GM19238 (cell line): ENCODE data around the gene FBXO28.

ENCODE experiments used
- DNase-seq: peaks from one replicate; pipeline ENCODE4 v3.0.0; 2011; ENCODE audit warnings: low spot score; ENCODE audit not compliant: insufficient read length

FBXO28 gene

GRCh38 chr1:224157316-224157715 is 43.4 kb downstream of the FBXO28 start:
- no peak for DNase-seq

GRCh38 chr1:224159541-224159940 is 45.6 kb downstream of the FBXO28 start:
- no peak for DNase-seq

GRCh38 chr1:224160171-224160682 is 46.3 kb downstream of the FBXO28 start:
- no peak for DNase-seq

- DNase-seq = no peak
These were observed 48.9 kb downstream of the FBXO28 start for GRCh38 chr1:224162768-224163167.

- DNase-seq = no peak
These were observed 49.4 kb downstream of the FBXO28 start for GRCh38 chr1:224163311-224163710.

- DNase-seq = peak; percentile 21
These were observed 55.0 kb downstream of the FBXO28 start for GRCh38 chr1:224168859-224169380.

- no peak for DNase-seq
These were observed 55.9 kb downstream of the FBXO28 start for GRCh38 chr1:224169718-224170270.

- DNase-seq = no peak
These were observed 56.4 kb downstream of the FBXO28 start for GRCh38 chr1:224170343-224170742.

GRCh38 chr1:224170748-224171478 is 57.0 kb downstream of the FBXO28 start:
- DNase-seq = no peak

- no peak for DNase-seq
These were observed 58.3 kb downstream of the FBXO28 start for GRCh38 chr1:224172229-224172628.

- DNase-seq = no peak
These were observed 59.6 kb downstream of the FBXO28 start for GRCh38 chr1:224173523-224173922.

GRCh38 chr1:224175617-224176016 is 61.7 kb downstream of the FBXO28 start:
- no peak for DNase-seq

- no peak for DNase-seq
These were observed 63.6 kb downstream of the FBXO28 start for GRCh38 chr1:224177356-224177999.

GRCh38 chr1:224178894-224179293 is 65.0 kb downstream of the FBXO28 start:
- DNase-seq = no peak

- DNase-seq = no peak
These were observed 67.0 kb downstream of the FBXO28 start for GRCh38 chr1:224180783-224181452.

GRCh38 chr1:224181453-224181810 is 67.5 kb downstream of the FBXO28 start:
- no peak for DNase-seq

GRCh38 chr1:224182057-224182865 is 68.3 kb downstream of the FBXO28 start:
- DNase-seq = peak; percentile 52

- peak; percentile 92 for DNase-seq
These were observed 69.1 kb downstream of the FBXO28 start, which contains the start of gene DEGS1 for GRCh38 chr1:224182866-224183590. DEGS1 (plus strand) TSS chr1:224183240; CDS start chr1:224183337, 97 bp downstream.

GRCh38 chr1:224183591-224184312 is 69.8 kb downstream of the FBXO28 start:
- DNase-seq = peak; percentile 58
